ENCODE measurements around the gene ACBD6. TPM values are rescaled to one million over a fixed set of nuclear protein-coding genes. Genes with fewer than 3 reads are reported as not detected.

The ACBD6 gene
- total RNA-seq, 1 donor from 2014 or later = 72.2 TPM

DNA sequence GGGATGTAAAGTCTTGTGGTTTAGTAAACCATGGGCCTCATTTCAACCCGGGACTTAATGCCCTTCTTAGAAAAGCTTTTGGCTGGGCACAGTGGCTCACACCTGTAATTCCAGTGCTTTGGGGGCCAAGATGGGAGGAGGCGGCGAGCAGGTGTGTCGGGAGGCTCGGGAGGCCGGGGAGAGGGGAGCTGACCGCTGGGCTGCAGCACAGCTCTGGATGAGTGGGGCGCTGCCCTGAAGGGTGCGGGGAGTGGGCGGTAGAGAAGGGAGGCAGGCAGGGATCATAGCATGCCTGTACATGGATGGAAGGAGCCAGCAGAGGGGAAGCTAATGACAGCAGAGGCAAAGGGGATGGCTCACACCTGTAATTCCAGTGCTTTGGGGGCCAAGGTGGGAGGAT lies 241.3 kb downstream of the ACBD6 start:
- DNase-seq (ENCODE audit: extremely low read depth, low read depth, low spot score) = no peak

DNA sequence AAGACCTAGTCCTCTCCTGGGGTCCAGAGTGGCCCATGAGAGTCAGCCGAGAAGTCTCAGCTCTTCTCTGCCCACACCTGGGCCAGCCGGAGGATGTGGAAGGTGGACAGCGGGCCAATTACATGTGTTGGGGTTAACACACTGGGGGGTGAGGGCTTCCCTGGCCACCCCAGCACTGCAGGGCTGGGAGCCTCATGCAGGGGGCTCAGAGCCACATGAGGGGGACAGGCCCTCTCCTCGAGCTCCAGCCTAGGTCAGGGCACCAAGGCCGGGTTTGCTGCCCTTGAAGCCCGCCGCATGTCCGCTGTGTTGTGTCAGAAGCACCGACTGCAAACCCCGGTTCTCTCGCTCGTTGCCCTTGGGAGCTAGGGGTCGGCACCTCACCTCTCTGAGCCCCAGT lies 241.8 kb downstream of the ACBD6 start:
- DNase-seq (ENCODE audit: extremely low read depth, low read depth, low spot score) = no peak

DNA sequence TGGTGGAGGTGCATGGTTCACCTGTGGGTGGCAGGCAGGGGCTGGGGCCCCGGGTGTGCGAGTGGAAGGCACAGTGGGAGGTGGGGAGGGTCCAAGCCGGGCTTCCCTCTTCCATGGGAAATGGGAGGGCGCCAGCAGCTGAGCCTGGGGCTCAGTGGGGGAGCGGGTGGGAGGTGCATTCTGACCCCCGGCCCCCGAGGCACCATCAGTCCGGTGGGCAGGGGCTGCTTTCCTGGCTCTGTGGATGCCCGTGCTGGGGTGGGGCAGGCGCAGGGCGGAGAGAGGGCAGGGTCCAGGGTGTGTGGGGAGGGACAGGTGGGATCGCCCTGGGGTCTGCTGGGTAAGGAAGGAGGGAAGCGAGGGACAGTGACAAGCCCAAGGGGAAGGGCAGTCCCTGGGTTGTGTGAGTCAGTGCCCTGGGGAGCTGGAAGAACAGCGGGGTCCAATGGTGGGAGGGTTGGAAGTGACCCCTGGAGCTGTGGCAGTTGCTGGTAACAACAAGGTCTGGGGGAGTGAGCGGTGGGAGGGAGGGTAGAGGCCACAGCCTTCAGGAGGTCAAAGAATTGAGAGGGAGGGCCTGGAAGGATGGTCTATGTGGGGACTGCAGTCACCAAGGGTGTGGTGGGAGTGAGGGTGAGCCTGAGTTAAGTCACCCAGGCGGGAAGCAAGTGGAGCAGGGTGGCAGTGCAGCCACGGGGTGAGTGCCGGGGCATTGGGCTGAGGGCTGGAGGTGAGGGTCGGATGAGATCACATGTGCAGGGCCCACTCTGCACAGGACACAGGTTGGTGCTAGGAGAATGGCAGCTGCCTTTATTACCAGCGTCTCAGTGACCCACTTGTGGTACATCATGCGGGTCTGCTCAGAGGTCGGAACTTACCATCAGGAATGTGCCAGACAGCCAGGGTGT lies 242.7 kb downstream of the ACBD6 start:
- DNase-seq (ENCODE audit: extremely low read depth, low read depth, low spot score) = no peak

DNA sequence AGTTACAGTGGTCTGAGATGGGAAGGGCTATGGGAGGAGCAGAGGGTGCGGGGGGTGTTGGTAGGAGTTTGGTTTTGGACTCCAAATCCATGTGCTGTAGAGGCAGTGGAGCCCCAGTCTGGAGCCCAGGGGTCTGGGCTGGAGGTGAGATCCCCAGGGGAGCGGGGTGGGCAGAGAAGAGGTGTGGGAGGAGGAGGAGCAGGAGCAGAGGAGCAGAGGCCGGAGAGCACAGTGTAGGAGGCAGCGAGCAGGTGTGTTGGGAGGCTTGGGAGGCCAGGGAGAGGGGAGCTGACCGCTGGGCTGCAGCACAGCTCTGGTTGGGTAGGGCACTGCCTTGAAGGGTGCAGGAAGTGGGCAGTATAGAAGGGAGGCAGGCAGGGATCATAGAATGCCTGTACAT lies 243.4 kb downstream of the ACBD6 start:
- no peak for DNase-seq (ENCODE audit: extremely low read depth, low read depth, low spot score)

DNA sequence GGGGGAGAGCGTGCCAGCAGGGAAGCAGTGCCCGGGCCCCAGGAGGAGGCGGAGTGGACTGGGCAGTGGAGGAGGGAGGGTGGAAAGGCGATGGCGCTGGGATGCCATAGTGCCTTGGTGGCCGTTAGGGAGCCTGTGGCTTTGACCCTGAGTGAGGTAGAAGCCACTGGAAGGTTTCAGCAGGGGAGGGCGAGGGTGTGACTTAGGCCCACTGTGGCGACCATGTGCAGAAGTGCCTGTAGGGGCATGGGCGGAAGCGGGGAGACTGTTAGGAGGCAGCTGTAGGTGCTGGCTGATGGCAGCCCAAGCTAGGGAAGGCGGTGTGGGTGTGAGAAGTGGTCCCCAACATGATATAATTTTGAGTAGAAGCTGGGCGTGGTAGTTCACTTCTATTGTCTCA lies 244.1 kb downstream of the ACBD6 start:
- no peak for DNase-seq (ENCODE audit: extremely low read depth, low read depth, low spot score)

DNA sequence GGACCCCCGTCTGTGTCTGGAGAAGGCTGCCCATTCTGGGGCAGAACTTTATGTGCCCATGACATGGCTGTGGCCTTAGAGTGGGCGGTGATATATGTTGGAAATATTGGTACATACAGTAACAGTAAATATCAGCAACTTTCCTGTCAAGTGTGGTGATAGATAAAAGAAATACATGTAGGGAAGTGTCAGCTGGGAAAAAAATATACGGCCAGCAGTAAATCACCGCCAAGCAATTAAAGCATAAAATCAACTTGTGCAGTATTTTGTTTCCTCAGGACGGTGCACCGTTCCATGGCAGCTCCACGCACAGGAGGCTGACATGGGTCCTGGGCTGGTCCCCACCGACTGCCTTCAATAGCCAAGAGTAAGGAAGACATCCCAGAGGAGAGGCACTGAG lies 244.9 kb downstream of the ACBD6 start:
- no peak for DNase-seq (ENCODE audit: extremely low read depth, low read depth, low spot score)

DNA sequence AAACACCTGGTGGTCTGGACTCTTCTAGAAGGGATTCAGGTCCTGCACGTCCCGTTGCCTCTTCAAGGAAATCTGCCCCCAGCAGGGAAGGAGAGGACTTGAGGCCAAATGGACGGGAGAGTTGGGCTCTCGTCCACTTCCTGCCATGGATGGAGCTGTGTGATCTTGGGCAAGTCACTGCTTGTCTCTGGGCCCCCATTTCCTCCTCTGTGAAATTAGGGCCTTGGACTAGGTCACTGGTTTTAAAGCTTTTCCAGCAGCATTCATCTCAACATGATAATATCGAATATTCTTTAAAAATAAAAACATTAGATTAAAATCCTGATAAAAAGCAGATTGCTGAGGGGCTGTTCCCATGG lies 245.4 kb downstream of the ACBD6 start:
- DNase-seq (ENCODE audit: extremely low read depth, low read depth, low spot score) = no peak

DNA sequence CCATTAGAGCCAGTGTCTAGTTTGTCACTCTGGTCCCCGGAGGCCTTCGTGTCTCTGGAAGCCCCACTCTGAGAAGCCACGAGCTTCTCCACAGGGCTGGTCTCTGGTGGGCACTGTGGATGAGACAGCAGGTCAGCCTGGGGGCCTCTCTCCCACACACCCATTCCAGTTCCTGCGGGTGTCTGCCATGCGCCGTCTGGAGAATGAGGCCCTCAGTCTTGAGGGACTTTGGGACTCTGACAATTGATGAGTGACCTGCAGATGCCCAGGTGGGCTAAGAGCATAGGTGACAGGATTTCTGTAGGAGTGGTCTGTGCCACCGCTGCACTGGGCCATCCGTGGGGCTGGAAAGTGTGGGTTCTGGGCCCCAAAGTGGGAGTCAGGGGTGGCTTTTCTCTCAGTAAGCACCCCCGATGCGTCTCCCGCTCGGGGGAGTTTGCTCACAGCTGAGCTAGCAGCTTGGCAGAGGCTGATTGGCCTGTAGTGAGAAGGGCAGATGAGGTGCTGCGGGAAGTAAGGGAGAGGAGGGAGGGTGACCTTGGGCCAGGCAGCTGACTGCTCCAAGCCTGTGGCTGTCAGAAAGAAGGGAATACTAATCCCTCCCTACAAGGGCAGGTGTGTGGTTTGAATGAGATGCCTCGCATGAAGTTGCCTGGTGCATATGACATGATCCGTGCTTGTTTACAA lies 245.9 kb downstream of the ACBD6 start:
- no peak for DNase-seq (ENCODE audit: extremely low read depth, low read depth, low spot score)

DNA sequence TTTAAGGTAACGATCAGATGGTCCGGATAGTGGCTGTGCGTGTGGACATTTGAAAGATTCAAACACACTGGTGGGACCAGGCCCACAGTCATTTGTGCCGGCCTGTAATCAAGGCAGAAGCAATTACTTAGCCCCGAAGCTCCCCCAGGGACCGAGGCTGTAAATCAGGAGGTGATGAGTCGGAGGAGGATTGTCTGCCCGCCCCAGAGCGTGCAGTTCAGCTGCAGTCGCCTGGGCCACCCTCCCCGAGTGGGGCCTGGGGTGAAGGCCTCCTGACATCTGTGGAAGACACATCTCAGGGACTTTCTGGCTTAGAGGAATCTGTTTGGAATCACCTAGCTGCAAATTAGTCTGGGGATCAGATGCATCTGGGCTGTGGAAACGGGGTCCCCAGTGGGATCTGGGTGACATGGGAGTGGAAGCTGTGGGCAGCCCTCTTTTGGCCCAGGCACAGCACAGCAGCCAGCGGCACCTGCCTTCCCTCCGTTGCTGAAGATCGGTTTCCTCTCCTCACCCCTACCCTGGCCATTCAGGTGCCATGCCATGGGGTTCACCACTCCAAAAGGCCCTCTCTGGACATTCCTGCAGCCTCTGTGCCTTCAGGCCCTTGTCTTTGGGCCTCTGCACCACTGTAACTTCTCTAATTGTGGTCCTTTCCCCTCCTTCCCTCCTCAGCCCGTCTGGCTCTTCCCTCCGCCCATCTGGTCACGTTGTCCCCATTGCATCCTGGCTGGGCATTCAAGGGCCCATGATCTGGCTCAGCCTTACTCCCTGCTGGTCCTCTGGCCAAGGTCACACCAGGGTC lies 246.6 kb downstream of the ACBD6 start:
- DNase-seq (ENCODE audit: extremely low read depth, low read depth, low spot score) = no peak

DNA sequence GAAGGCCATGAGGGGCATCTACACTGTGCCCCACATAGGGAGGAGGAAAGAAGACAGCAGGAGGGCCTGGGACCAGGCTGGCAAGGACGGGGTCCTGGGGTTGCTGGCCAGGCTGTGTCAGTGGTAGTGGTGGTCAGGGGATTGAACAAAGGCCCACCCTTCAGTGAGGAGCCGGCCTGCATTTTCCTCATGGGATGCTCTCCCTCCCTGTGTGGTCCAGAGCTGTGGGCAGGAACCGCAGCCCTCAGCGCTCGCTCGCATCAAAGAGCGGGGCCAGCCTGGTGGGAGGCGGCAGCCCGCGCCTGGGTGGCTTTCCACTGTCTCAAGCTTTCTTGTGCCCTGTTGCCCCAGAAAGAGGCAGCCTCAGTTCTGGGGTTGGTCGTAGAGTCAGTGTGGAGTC lies 247.5 kb downstream of the ACBD6 start:
- no peak for DNase-seq (ENCODE audit: extremely low read depth, low read depth, low spot score)

DNA sequence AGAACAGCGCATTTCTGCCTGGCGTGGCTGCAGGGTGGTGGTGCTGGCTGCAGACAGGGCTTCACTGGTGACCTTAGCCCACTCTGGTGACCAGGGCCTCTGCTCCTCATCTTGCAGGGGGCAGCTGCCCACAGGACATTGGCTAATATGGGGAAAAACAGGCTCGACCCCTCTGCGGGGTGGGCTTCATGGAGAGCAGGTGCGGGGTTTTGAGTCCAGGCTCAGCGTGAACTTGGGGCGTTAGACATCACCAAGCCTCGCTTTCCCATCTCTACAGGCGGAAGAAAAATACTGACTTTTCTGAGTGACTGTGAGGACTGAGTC lies 247.9 kb downstream of the ACBD6 start:
- no peak for DNase-seq (ENCODE audit: extremely low read depth, low read depth, low spot score)

DNA sequence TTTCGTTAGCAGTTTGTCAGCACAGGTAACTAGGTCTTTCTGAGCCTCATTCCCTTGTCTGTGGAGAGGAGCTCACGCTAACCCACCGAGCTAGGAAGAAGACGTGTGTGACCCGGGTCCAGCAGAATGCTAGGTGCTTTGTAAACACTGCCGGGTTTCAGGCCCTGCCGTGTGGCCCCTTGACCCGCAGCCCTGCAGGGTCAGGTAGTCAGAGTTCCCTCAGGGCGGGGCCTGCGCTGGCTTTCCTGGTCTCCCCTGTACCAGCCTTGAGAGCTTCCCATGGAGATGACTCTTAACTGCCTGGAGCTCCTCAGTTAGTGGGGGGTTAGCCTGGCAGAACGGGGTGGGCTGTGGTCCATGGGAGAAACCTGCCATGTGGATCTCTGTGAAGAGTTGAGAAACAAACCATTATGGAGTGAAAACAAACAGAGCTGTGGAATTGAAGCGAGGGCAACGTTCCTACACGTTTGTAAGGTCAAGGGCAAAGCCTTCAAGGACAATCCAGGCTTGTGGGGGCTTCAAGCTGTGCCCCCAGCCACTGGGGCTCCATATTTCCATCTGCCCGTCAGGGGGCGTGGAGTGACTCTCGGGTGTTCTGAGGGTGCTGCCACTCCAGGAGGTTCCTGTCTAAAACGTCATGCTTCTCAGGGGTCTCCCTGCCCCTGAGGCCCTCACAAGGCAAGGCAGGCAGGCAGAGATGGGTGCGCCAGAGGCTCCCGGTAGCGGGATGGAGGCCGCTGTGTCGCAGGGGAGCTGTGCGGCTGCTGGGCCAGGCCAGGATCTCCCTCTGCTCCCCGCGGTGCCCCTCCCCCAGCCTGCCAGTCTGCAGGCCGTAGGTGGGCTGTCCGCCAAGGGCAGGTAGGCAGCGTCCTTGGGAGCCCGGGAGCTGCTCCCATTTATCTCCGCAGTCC lies 248.5 kb downstream of the ACBD6 start:
- no peak for DNase-seq (ENCODE audit: extremely low read depth, low read depth, low spot score)

DNA sequence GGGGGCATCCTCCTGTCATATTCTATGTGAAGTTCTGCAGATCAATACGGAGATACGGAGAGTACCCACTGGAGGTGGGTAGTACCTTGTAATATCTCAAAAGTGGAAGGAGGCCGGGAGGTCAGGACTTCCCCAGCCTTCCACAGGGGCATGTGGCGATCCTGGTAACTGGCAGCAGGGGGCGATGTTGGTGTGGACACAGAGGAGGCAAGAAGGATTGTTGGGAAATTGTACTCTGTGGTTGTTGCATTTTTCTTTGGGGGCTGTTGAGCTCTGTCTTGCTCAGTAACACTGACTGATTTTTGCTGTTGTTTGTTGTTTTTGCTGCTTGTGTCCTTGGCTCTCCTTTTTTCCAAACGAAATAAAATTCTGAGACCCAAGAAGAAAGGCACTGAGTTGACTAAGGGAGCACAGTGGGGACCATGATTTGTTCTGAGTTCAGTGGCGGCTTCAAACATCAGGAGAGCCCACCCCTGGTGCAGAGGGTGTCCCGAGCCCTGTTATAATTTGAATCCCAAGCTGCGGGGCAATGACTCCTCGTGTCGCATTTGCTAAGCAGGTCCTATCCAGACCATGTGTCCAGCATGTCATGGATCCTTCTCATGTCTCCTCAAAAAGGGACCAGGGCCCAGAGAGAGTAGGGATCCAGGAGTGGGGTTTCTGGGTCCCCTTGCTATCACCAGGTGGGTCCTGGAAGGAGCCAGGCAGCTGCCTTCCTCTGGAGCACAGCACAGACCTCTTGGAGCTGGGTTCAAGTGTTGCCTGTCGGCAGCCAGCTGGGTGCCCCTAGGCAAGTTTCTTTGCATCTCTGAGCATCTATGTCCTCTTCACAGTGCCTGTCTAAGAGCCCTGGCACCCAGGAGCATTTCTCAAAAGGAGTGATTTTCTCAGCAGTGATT lies 249.5 kb downstream of the ACBD6 start:
- DNase-seq (ENCODE audit: extremely low read depth, low read depth, low spot score) = peak; percentile 22

DNA sequence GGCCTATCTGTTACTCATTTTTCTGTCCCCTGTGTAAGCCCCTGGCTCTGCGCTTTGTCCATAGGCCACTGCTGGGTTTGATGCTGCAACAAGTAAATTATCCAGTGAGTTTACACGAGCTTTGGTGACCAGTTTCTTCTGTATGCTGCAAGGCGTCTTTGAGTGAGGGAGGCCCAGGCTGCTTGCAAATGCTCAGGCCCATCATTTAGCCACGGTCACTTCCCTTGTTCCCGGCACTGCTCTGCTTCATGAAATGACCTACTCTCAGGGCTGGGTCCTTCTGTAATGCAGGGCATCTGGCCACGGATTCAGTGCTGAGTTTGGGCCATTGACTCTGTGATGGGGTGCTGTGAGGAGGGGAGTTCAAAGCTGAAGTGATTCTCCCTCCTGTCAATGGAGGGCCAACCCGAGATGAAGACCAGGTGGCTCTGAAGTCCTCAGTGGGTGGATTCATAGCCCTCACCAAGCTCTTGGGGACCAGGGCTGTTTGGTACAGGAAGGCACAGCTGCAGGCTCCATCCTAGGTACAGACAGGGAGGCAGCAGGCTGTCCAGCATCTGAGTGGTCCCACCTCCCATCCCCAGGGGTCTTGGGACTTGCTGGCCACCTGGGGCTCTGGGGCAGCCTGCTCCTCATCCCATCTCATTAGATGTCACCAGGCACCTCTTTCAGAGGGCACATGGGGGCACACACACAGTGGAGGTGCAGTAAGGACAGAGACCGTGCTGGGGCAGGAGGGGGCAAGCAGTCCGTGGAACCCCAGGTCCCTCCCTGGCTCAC lies 250.7 kb downstream of the ACBD6 start:
- DNase-seq (ENCODE audit: extremely low read depth, low read depth, low spot score) = no peak

DNA sequence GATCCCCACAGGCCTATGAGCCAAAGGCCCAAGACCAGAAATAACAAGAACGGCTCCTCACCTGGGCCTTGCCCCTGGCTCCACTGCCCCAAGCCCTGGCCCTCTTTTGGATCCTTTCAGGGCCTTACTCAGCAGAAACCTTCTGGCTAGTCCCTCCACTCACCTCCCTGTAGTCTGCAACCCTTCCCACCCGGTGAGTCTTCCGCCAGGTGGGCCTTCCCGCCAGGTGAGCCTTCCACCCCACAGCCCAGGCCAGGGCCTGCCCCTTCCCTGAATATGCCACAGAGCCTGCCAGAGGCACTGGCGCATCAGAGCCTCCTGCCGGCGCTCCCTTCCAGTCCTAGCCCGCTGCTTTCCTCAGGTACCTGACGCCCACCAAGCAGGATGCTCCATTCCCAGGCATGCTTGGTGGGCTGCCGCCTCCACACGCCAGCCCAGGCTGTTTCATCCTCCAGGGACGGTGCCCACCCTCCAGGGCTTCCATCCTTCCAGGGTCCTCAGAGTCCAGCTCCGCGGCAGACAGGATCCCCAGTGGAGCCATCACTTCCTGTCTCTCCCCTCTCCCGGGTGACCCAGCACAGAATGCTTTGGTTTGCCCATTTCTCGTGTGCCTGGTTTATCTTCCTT lies 251.4 kb downstream of the ACBD6 start:
- DNase-seq (ENCODE audit: extremely low read depth, low read depth, low spot score) = no peak

DNA sequence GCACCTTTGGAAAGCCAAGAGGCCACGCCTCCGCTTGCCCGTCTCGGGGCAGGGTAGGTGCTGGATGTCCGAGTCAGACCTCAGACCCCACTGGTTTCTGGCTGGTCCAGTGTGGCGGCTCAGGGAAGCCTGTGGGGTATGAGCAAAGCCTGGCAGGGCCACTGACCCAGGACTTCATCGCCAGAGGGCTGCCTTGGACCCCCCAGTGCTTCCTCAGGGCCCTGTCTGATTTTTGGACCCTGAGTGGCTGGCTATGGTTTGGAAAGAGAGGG lies 251.9 kb downstream of the ACBD6 start:
- no peak for DNase-seq (ENCODE audit: extremely low read depth, low read depth, low spot score)

DNA sequence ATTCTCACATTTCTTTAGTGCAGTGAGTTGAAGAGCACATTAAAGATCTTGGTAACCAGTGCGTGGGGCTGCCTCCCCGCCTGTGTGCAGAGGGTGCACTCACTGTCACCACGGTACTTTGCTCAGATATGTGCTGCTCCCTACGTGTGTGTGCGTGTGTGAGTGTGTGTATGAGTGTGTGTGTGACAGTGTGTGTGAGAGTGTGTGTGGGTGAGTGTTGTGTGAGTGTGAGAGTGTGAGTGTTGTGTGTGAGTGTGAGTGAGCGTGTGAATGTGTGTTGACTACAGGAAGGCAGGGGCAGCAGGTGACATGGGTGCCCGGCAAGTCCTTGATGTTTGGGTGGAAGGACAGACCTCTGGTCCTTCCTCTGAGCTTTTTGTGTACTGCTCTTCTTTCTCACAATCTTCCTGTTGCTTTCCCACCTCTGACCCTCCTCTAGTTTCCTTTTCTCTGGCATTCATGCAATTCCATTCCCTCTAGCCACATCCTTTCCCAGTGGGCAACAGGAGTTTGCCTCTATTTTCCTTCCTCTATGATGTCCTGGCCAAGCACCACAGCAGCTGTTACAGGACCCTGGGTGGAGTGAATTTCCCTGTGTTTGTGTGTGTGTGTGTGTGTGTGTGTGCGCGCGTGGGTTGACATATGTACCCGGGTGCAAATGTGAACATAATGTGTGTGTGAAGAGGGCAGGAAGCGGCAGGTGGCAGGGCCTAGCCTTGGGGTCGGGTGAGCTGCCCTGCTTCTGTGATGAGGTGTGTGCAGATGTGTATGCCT lies 252.5 kb downstream of the ACBD6 start:
- no peak for DNase-seq (ENCODE audit: extremely low read depth, low read depth, low spot score)
